A549 (cell line): ENCODE measurements around the gene ATP10D. TPM values are rescaled to one million over a fixed set of nuclear protein-coding genes. Genes with fewer than 3 reads are reported as not detected.

Experiments
- ATAC-seq, 2 experiments: fragments of 200-7000 bp in 1 of 2; fragments of >200 bp in 1 of 2; cut with Nextera tagmentation in 1 of 2; cut with Tn5 transposase in 1 of 2; 3 replicates each; pipeline versions ENCODE4 v1.8.0 to v1.9.1; 2018 to 2020; ENCODE audit warnings: mild to moderate bottlenecking in 1 of 2, moderate library complexity in 1 of 2
- CTCF ChIA-PET: fragments of 300-600 bp; sonication (Branson Sonifier 250); formaldehyde crosslinking; extraction: SDS; loops from one replicate; lab custom pipeline; 2021; ENCODE audit warnings: antibody characterized with exemption, inconsistent platforms; lab: Yijun Ruan, JAX
- POLR2A ChIA-PET: fragments of 350-600 bp; formaldehyde crosslinking; extraction: SDS; loops from one replicate; lab custom pipeline; 2021; ENCODE audit warnings: antibody characterized with exemption, inconsistent platforms; lab: Yijun Ruan, JAX
- DNase-seq, 2 experiments: peaks; one replicate each; pipeline versions ENCODE4 v3.0.0 to v3.0.0-alpha.2; 2011 to 2016; ENCODE audit warnings: low read depth in 1 of 2, low spot score in 1 of 2
- FAIRE-seq: peaks from 2 replicates; lab custom pipeline; 2011; peaks lifted over from hg19 to GRCh38; lab: Jason Lieb, UNC
- H3K27ac ChIP-seq, 2 experiments: fragments of >200 bp; sonication (Bioruptor Twin); formaldehyde crosslinking; 3 replicates each; pipeline ENCODE4 v1.5.1; 2016 to 2017
- H3K4me1 ChIP-seq: fragments of >200 bp; sonication (Bioruptor Twin); formaldehyde crosslinking; 3 replicates; pipeline ENCODE4 v1.6.1; 2016
- H3K4me2 ChIP-seq: fragments of >200 bp; sonication (Bioruptor Twin); formaldehyde crosslinking; 3 replicates; pipeline ENCODE4 v1.6.1; 2016
- H3K4me3 ChIP-seq: fragments of >200 bp; sonication (Bioruptor Twin); formaldehyde crosslinking; 3 replicates; pipeline ENCODE4 v1.5.1; 2016
- H3K9me3 ChIP-seq: fragments of >200 bp; sonication (Bioruptor Twin); formaldehyde crosslinking; 3 replicates; pipeline ENCODE4 v1.6.1; 2016
- CBX2 ChIP-seq: fragments of 200-600 bp; sonication (generic); IDR thresholded peaks from 2 replicates; pipeline ENCODE4 v1.6.1; 2016; ENCODE audit warnings: low read depth, mild to moderate bottlenecking, borderline replicate concordance
- CHD4 ChIP-seq: fragments of 200-600 bp; sonication (generic); IDR thresholded peaks from 2 replicates; pipeline ENCODE4 v1.6.1; 2016; ENCODE audit warnings: antibody characterized with exemption, mild to moderate bottlenecking, borderline replicate concordance
- CTCF ChIP-seq: fragments of >200 bp; sonication (Bioruptor Twin); formaldehyde crosslinking; IDR thresholded peaks from 3 replicates; pipeline ENCODE4 v1.5.1; 2016
- EHF ChIP-seq: fragments of 250-450 bp; sonication (Bioruptor Pico); IDR thresholded peaks from 2 replicates; pipeline ENCODE4 v1.5.0; 2020; ENCODE audit warnings: mild to moderate bottlenecking
- ESRRA ChIP-seq: fragments of 150-350 bp; IDR thresholded peaks from 2 replicates; pipeline ENCODE4 v1.6.1; 2014; ENCODE audit warnings: mild to moderate bottlenecking, low read length, borderline replicate concordance
- FOSB ChIP-seq: fragments of 250-450 bp; sonication (Bioruptor Pico); IDR thresholded peaks from 2 replicates; pipeline ENCODE4 v1.5.0; 2020; ENCODE audit warnings: mild to moderate bottlenecking, moderate library complexity
- FOXS1 ChIP-seq: fragments of 250-450 bp; sonication (Bioruptor Pico); IDR thresholded peaks from 2 replicates; pipeline ENCODE4 v1.5.0; 2020; ENCODE audit warnings: mild to moderate bottlenecking, moderate library complexity
- GATA3 ChIP-seq: IDR thresholded peaks from 2 replicates; pipeline ENCODE4 v1.6.1; 2012; ENCODE audit warnings: borderline replicate concordance
- HES2 ChIP-seq: fragments of >200 bp; sonication (Bioruptor Twin); formaldehyde crosslinking; IDR thresholded peaks from 2 replicates; pipeline ENCODE4 v1.6.1; 2016
- HMGXB4 ChIP-seq: fragments of 250-450 bp; sonication (Bioruptor Pico); IDR thresholded peaks from 2 replicates; pipeline ENCODE4 v1.5.0; 2021; ENCODE audit warnings: mild to moderate bottlenecking, moderate library complexity, borderline replicate concordance
- HOXB5 ChIP-seq: fragments of 250-450 bp; sonication (Bioruptor Pico); IDR thresholded peaks from 2 replicates; pipeline ENCODE4 v1.5.0; 2020; ENCODE audit warnings: mild to moderate bottlenecking, moderate library complexity
- JUN ChIP-seq, 2 experiments: fragments of >200 bp; sonication (Bioruptor Twin); formaldehyde crosslinking; IDR thresholded peaks; 2 replicates in 1 of 2; 3 replicates in 1 of 2; pipeline ENCODE4 v1.6.1; 2016 to 2017
- KDM5A ChIP-seq: fragments of 200-600 bp; sonication (generic); IDR thresholded peaks from 2 replicates; pipeline ENCODE4 v1.6.1; 2016; ENCODE audit warnings: antibody characterized with exemption, mild to moderate bottlenecking
- MAFK ChIP-seq: fragments of 450-650 bp; IDR thresholded peaks from 2 replicates; pipeline ENCODE4 v1.6.1; 2014; ENCODE audit not compliant: partially characterized antibody
- MAX ChIP-seq: IDR thresholded peaks from 2 replicates; pipeline ENCODE4 v1.6.1; 2012
- MYC ChIP-seq: IDR thresholded peaks from 2 replicates; pipeline ENCODE4 v1.6.1; 2012; ENCODE audit warnings: mild to moderate bottlenecking, inconsistent platforms, low read length, improper control_type of control experiment, borderline replicate concordance
- NFE2L2 ChIP-seq: fragments of 150-350 bp; conservative IDR thresholded peaks from 2 replicates; pipeline ENCODE4 v1.6.1; 2014; ENCODE audit warnings: low read length
- PBX3 ChIP-seq: IDR thresholded peaks from 2 replicates; pipeline ENCODE4 v1.6.1; 2012
- RAD21 ChIP-seq, 2 experiments: fragments of >200 bp in 1 of 2; sonication (Bioruptor Twin) in 1 of 2; formaldehyde crosslinking in 1 of 2; IDR thresholded peaks in 1 of 2; conservative IDR thresholded peaks in 1 of 2; 2 replicates in 1 of 2; 3 replicates in 1 of 2; pipeline ENCODE4 v1.6.1; 2012 to 2018; ENCODE audit warnings: inconsistent platforms in 1 of 2
- RCOR1 ChIP-seq: fragments of 150-350 bp; IDR thresholded peaks from 2 replicates; pipeline ENCODE4 v1.6.1; 2014; ENCODE audit warnings: antibody characterized with exemption, low read length, low read depth
- REST ChIP-seq: fragments of 200-600 bp; sonication (generic); IDR thresholded peaks from 2 replicates; pipeline ENCODE4 v1.6.1; 2016; ENCODE audit warnings: antibody characterized with exemption, mild to moderate bottlenecking, moderate library complexity
- RFX5 ChIP-seq: fragments of 450-650 bp; IDR thresholded peaks from 2 replicates; pipeline ENCODE4 v1.7.1; 2014; ENCODE audit warnings: antibody characterized with exemption, mild to moderate bottlenecking, moderate library complexity
- SMC3 ChIP-seq: fragments of >200 bp; sonication (Bioruptor Twin); formaldehyde crosslinking; IDR thresholded peaks from 3 replicates; pipeline ENCODE4 v1.6.1; 2018; ENCODE audit warnings: inconsistent platforms
- SREBF2 ChIP-seq: fragments of 450-650 bp; IDR thresholded peaks from 2 replicates; pipeline ENCODE4 v1.6.1; 2014; ENCODE audit warnings: mild to moderate bottlenecking, moderate library complexity
- ZNF302 ChIP-seq: fragments of 250-450 bp; sonication (Bioruptor Pico); IDR thresholded peaks from 2 replicates; pipeline ENCODE4 v1.9.0; 2021; ENCODE audit warnings: inconsistent platforms, mild to moderate bottlenecking, moderate library complexity
- WGBS: methylation state at CpG from one replicate; pipeline ENCODE4 v1.1.6; 2017; ENCODE audit errors: missing lambda C conversion rate; 5-methylcytosine and 5-hydroxymethylcytosine counted together
- polyA plus RNA-seq, 4 experiments: library from polyadenylated mRNA; depleted of rRNA in 3 of 4; stranded (reverse); fragments of >200 nt; fragmentation: RNase III in 1 of 4; extraction: RNeasy Plus Mini Kit Qiagen cat#74134 plus additional on column Dnase treatment in 1 of 4; gene quantifications; 2 replicates in 3 of 4; 3 replicates in 1 of 4; pipeline ENCODE4 v1.2.3, GENCODE V29; 2011 to 2017

ATP10D gene
- polyA plus RNA-seq, 2 of the 4 experiments (the other 2 are of a cell fraction) = 2.7 to 6.8 TPM

GRCh38 chr4:47566566-47566965, 81.5 kb downstream of the ATP10D start:
- no peak for TF ChIP-seq RCOR1
- no peak for TF ChIP-seq PBX3
- no peak for TF ChIP-seq NFE2L2
- TF ChIP-seq CTCF = no peak
- TF ChIP-seq MAX = no peak
- no peak for TF ChIP-seq ZNF302 (CRISPR knock-in tag)
- no peak for TF ChIP-seq JUN (IDR thresholded peaks at IDR 0.05)
- no peak for TF ChIP-seq CBX2
- TF ChIP-seq CHD4 = no peak
- TF ChIP-seq SREBF2 = no peak
- TF ChIP-seq MAFK = no peak
- TF ChIP-seq HOXB5 (CRISPR knock-in tag) = no peak
- no peak for TF ChIP-seq FOSB (CRISPR knock-in tag)
- TF ChIP-seq MYC = no peak
- no peak for TF ChIP-seq ESRRA
- no peak for TF ChIP-seq GATA3
- TF ChIP-seq REST = no peak
- DNase-seq (no peak), ATAC-seq (no peak), FAIRE-seq (no peak)
- 67% methylated on average over 2 of the region's 2 CpGs for WGBS
- H3K4me2 ChIP-seq = no peak overlapping the region
- ChIA-PET CTCF (interaction anchor here (1.4 kb wide), 1 partner anchor 103 kb away, joined by 4 read pairs; the partner anchor contains the start of gene COMMD8), POLR2A (interaction anchor here (1.2 kb wide), 1 partner anchor 82 kb away, joined by 3 read pairs; the partner anchor contains the start of gene ATP10D)
- peaks cover 4% of the 10 kb centered on the region; the same call in 2 of the 3 replicates for H3K4me1 ChIP-seq
- no peak overlapping the region for H3K4me3 ChIP-seq
- no peaks in the 10 kb centered on the region for H3K9me3 ChIP-seq
- no peak overlapping the region for H3K27ac ChIP-seq

GRCh38 chr4:47566969-47567368, 81.9 kb downstream of the ATP10D start:
- POLR2A ChIA-PET = interaction anchor here (1.2 kb wide), 1 partner anchor 82 kb away, joined by 3 read pairs; the partner anchor contains the start of gene ATP10D
- Histone ChIP-seq H3K9me3 (no peaks in the 10 kb centered on the region), H3K4me3 (no peak overlapping the region), H3K27ac (no peak overlapping the region)
- TF ChIP-seq EHF (CRISPR knock-in tag) = no peak
- no peak for TF ChIP-seq KDM5A
- TF ChIP-seq SMC3 = no peak
- TF ChIP-seq HES2 = no peak
- TF ChIP-seq HMGXB4 = no peak
- no peak for TF ChIP-seq RAD21 (conservative IDR thresholded peaks at IDR 0.05 in 1 of 2, IDR thresholded peaks at IDR 0.05 in 1 of 2)
- no peak for TF ChIP-seq FOXS1 (CRISPR knock-in tag)
- TF ChIP-seq RFX5 = no peak
- TF ChIP-seq GATA3 = no peak
- no peak for TF ChIP-seq MAFK
- TF ChIP-seq, all 56 proteins: peak for 0
- DNase-seq = no peak
- H3K4me1 ChIP-seq = peaks cover 4% of the 10 kb centered on the region; the same call in 2 of the 3 replicates
- no peak overlapping the region for H3K4me2 ChIP-seq
- CTCF ChIA-PET = interaction anchor here (1.4 kb wide), 1 partner anchor 103 kb away, joined by 4 read pairs; the partner anchor contains the start of gene COMMD8
- no peak for FAIRE-seq
- no peak for ATAC-seq
